PC-3 (cell line): ENCODE measurements around the gene ST6GALNAC3.

Source experiments
- EZH2 ChIP-seq: fragments of 300-600 bp; sonication (generic); IDR thresholded peaks from one replicate; pipeline ENCODE4 v1.6.1; 2017; ENCODE audit warnings: antibody characterized with exemption, mild to moderate bottlenecking, low read length; ENCODE audit not compliant: unreplicated experiment
- EZH2phosphoT487 ChIP-seq: fragments of 300-600 bp; sonication (generic); IDR thresholded peaks from 2 replicates; pipeline ENCODE4 v1.6.1; 2018; ENCODE audit warnings: mild to moderate bottlenecking, antibody characterized with exemption, low read length, borderline replicate concordance
- TF ChIP-seq, protein P1 (sequence below): fragments of 300-600 bp; sonication (generic); conservative IDR thresholded peaks from 2 replicates; pipeline ENCODE4 v1.5.1; 2017; ENCODE audit warnings: antibody characterized with exemption, low read depth, mild to moderate bottlenecking, low read length

DNA sequence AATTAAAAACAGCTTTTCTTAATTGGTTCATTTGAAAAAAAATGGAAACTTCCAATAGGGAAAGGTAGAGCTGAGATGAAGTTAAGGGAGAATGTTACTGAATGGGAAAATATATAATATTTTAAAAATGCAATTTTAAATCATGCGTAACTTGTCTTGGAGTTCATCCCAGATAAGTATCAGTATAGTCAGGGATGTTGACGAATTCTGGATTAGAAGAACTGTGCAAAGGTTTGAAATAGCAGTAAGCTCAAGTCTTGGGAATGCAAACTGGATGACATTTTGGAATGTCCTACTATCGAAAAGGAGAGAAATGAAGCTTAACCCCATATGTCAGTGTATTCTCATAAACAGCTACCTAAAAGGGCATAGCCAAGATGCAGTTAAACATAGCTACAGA lies 4.0 kb upstream of the ST6GALNAC3 start:
- TF ChIP-seq, protein P1, sequence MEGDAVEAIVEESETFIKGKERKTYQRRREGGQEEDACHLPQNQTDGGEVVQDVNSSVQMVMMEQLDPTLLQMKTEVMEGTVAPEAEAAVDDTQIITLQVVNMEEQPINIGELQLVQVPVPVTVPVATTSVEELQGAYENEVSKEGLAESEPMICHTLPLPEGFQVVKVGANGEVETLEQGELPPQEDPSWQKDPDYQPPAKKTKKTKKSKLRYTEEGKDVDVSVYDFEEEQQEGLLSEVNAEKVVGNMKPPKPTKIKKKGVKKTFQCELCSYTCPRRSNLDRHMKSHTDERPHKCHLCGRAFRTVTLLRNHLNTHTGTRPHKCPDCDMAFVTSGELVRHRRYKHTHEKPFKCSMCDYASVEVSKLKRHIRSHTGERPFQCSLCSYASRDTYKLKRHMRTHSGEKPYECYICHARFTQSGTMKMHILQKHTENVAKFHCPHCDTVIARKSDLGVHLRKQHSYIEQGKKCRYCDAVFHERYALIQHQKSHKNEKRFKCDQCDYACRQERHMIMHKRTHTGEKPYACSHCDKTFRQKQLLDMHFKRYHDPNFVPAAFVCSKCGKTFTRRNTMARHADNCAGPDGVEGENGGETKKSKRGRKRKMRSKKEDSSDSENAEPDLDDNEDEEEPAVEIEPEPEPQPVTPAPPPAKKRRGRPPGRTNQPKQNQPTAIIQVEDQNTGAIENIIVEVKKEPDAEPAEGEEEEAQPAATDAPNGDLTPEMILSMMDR: no peak
- TF ChIP-seq EZH2 (no peak), EZH2phosphoT487 (no peak)
